ENCODE data around the gene SLC12A8.

Gene SLC12A8

GRCh38 chr3:125165189-125165947 is 47.2 kb downstream of the SLC12A8 start:
- H3K27me3 Mint-ChIP-seq (ENCODE audit: low read depth), result peaks cover 51% of the 10 kb centered on the region
- no peak overlapping the region for H3K4me3 Mint-ChIP-seq
- no peak overlapping the region for H3K27ac Mint-ChIP-seq
- no peaks in the 10 kb centered on the region for H3K36me3 Mint-ChIP-seq (ENCODE audit: low read depth)
- DNase-seq (ENCODE audit: low spot score), result no peak
- H3K9me3 Mint-ChIP-seq, result no peaks in the 10 kb centered on the region
- H3K4me1 Mint-ChIP-seq (ENCODE audit: low read depth), result peaks cover 2% of the 10 kb centered on the region

GRCh38 chr3:125163739-125164601 is 48.6 kb downstream of the SLC12A8 start:
- H3K9me3 Mint-ChIP-seq, result no peaks in the 10 kb centered on the region
- peaks cover 2% of the 10 kb centered on the region for H3K4me1 Mint-ChIP-seq (ENCODE audit: low read depth)
- no peak overlapping the region for H3K4me3 Mint-ChIP-seq
- no peak for DNase-seq (ENCODE audit: low spot score)
- no peaks in the 10 kb centered on the region for H3K36me3 Mint-ChIP-seq (ENCODE audit: low read depth)
- peaks cover 53% of the 10 kb centered on the region for H3K27me3 Mint-ChIP-seq (ENCODE audit: low read depth)
- no peak overlapping the region for H3K27ac Mint-ChIP-seq

- no peak for DNase-seq (ENCODE audit: low spot score)
- H3K4me3 Mint-ChIP-seq, result no peak overlapping the region
Observed at GRCh38 chr3:125161607-125162219, 50.8 kb downstream of the SLC12A8 start.

GRCh38 chr3:125160606-125161371 is 51.8 kb downstream of the SLC12A8 start:
- H3K27me3 Mint-ChIP-seq (ENCODE audit: low read depth), result peaks cover 58% of the 10 kb centered on the region
- H3K36me3 Mint-ChIP-seq (ENCODE audit: low read depth), result no peaks in the 10 kb centered on the region
- no peak overlapping the region for H3K27ac Mint-ChIP-seq

More at GRCh38 chr3:125161607-125162219, 50.8 kb downstream of the SLC12A8 start:
- H3K27me3 Mint-ChIP-seq (ENCODE audit: low read depth), result peaks cover 51% of the 10 kb centered on the region
- H3K9me3 Mint-ChIP-seq, result no peaks in the 10 kb centered on the region
- H3K27ac Mint-ChIP-seq, result no peak overlapping the region
- H3K36me3 Mint-ChIP-seq (ENCODE audit: low read depth), result no peaks in the 10 kb centered on the region
- peaks cover 4% of the 10 kb centered on the region for H3K4me1 Mint-ChIP-seq (ENCODE audit: low read depth)

GRCh38 chr3:125157183-125157582 is 55.4 kb downstream of the SLC12A8 start:
- H3K9me3 Mint-ChIP-seq, result no peaks in the 10 kb centered on the region
- no peak overlapping the region for H3K27ac Mint-ChIP-seq
- no peaks in the 10 kb centered on the region for H3K36me3 Mint-ChIP-seq (ENCODE audit: low read depth)
- H3K27me3 Mint-ChIP-seq (ENCODE audit: low read depth), result peaks cover 66% of the 10 kb centered on the region
- no peak overlapping the region for H3K4me3 Mint-ChIP-seq
- peaks cover 12% of the 10 kb centered on the region for H3K4me1 Mint-ChIP-seq (ENCODE audit: low read depth)
- DNase-seq (ENCODE audit: low spot score), result no peak

More at GRCh38 chr3:125160606-125161371, 51.8 kb downstream of the SLC12A8 start:
- Mint-ChIP-seq H3K4me3 (no peak overlapping the region), H3K4me1 (ENCODE audit: low read depth) (peaks cover 6% of the 10 kb centered on the region), H3K9me3 (no peaks in the 10 kb centered on the region)
- DNase-seq (ENCODE audit: low spot score), result no peak

- H3K4me3 Mint-ChIP-seq, result no peak overlapping the region
- no peak for DNase-seq (ENCODE audit: low spot score)
- H3K27ac Mint-ChIP-seq, result no peak overlapping the region
- H3K4me1 Mint-ChIP-seq (ENCODE audit: low read depth), result peaks cover 12% of the 10 kb centered on the region
- no peaks in the 10 kb centered on the region for H3K36me3 Mint-ChIP-seq (ENCODE audit: low read depth)
- H3K27me3 Mint-ChIP-seq (ENCODE audit: low read depth), result peaks cover 62% of the 10 kb centered on the region
- no peaks in the 10 kb centered on the region for H3K9me3 Mint-ChIP-seq
Observed at GRCh38 chr3:125156456-125156855, 56.1 kb downstream of the SLC12A8 start.

- Mint-ChIP-seq H3K9me3 (no peaks in the 10 kb centered on the region), H3K4me1 (ENCODE audit: low read depth) (peaks cover 15% of the 10 kb centered on the region), H3K36me3 (ENCODE audit: low read depth) (no peaks in the 10 kb centered on the region), H3K4me3 (peak overlapping the region; percentile 62), H3K27me3 (ENCODE audit: low read depth) (peaks cover 61% of the 10 kb centered on the region), H3K27ac (peak overlapping the region; percentile 64)
- DNase-seq (ENCODE audit: low spot score), result peak; percentile 39
Observed at GRCh38 chr3:125154800-125155269, 57.7 kb downstream of the SLC12A8 start.

- Mint-ChIP-seq H3K4me1 (ENCODE audit: low read depth) (peaks cover 15% of the 10 kb centered on the region), H3K9me3 (no peaks in the 10 kb centered on the region), H3K36me3 (ENCODE audit: low read depth) (no peaks in the 10 kb centered on the region), H3K27me3 (ENCODE audit: low read depth) (peaks cover 61% of the 10 kb centered on the region), H3K27ac (no peak overlapping the region), H3K4me3 (no peak overlapping the region)
- DNase-seq (ENCODE audit: low spot score), result no peak
Observed at GRCh38 chr3:125154110-125154509, 58.4 kb downstream of the SLC12A8 start.

- no peak overlapping the region for H3K4me3 Mint-ChIP-seq
- peaks cover 15% of the 10 kb centered on the region for H3K4me1 Mint-ChIP-seq (ENCODE audit: low read depth)
- DNase-seq (ENCODE audit: low spot score), result no peak
- no peaks in the 10 kb centered on the region for H3K36me3 Mint-ChIP-seq (ENCODE audit: low read depth)
- H3K27me3 Mint-ChIP-seq (ENCODE audit: low read depth), result peaks cover 60% of the 10 kb centered on the region
- H3K9me3 Mint-ChIP-seq, result no peaks in the 10 kb centered on the region
- no peak overlapping the region for H3K27ac Mint-ChIP-seq
Observed at GRCh38 chr3:125152951-125153350, 59.6 kb downstream of the SLC12A8 start.

- no peak for DNase-seq (ENCODE audit: low spot score)
- H3K4me3 Mint-ChIP-seq, result no peak overlapping the region
- no peaks in the 10 kb centered on the region for H3K9me3 Mint-ChIP-seq
- peaks cover 16% of the 10 kb centered on the region for H3K4me1 Mint-ChIP-seq (ENCODE audit: low read depth)
- H3K27me3 Mint-ChIP-seq (ENCODE audit: low read depth), result peaks cover 57% of the 10 kb centered on the region
- no peaks in the 10 kb centered on the region for H3K36me3 Mint-ChIP-seq (ENCODE audit: low read depth)
- no peak overlapping the region for H3K27ac Mint-ChIP-seq
Observed at GRCh38 chr3:125151916-125152315, 60.6 kb downstream of the SLC12A8 start.

- no peak overlapping the region for H3K4me3 Mint-ChIP-seq
- DNase-seq (ENCODE audit: low spot score), result no peak
- H3K27ac Mint-ChIP-seq, result no peak overlapping the region
- peaks cover 57% of the 10 kb centered on the region for H3K27me3 Mint-ChIP-seq (ENCODE audit: low read depth)
- H3K9me3 Mint-ChIP-seq, result no peaks in the 10 kb centered on the region
- no peaks in the 10 kb centered on the region for H3K36me3 Mint-ChIP-seq (ENCODE audit: low read depth)
- peaks cover 18% of the 10 kb centered on the region for H3K4me1 Mint-ChIP-seq (ENCODE audit: low read depth)
Observed at GRCh38 chr3:125151442-125151817, 61.1 kb downstream of the SLC12A8 start.

GRCh38 chr3:125150525-125151441 is 61.8 kb downstream of the SLC12A8 start:
- Mint-ChIP-seq H3K4me3 (no peak overlapping the region), H3K9me3 (no peaks in the 10 kb centered on the region), H3K27me3 (ENCODE audit: low read depth) (peaks cover 55% of the 10 kb centered on the region)

More at GRCh38 chr3:125150525-125151441, 61.8 kb downstream of the SLC12A8 start:
- Mint-ChIP-seq H3K36me3 (ENCODE audit: low read depth) (no peaks in the 10 kb centered on the region), H3K4me1 (ENCODE audit: low read depth) (peaks cover 17% of the 10 kb centered on the region), H3K27ac (no peak overlapping the region)
- peak; percentile 40 for DNase-seq (ENCODE audit: low spot score)

Data from T-helper 2 cell treated with Interferon-gamma antibody and Interleukin-4, amounts not matched to agents 5 μg/mL and 100 μg/mL, for 36 hours (primary cell).